ENCODE measurements around the gene RHBDL3.

DNA sequence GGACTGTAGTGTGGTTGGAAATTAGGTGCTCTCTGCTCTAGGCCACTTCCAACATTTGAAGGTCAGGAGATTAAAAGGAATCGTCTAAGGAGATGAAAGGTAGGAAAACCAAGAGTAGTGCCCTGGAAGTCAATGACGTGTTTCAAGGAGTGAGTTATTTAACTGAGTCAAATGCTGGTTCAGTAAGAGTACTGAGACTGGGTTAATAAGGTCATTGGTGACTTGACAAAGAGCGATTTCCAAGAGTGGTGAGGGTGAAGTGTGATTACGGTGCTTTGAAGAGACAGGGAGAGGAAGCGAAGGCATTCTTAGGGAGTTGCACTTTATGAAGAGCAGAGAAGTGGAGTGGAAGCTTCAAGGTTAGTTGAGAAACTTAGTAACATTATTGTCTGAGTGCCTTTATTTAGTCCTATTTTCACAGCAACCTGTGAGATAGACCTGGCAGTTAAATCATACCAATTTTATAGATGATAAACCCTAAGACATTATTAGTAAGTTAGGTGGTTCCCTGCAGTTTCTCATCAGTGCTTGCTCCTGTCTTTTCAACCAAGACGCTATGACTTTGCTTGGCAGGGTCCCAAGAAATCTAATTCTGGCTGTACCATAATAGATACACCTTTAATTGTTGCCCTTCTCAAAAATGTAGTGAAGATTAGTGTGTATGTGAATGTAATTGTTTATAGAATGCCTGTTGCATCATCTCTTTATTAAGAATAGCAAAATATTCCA lies 90.2 kb downstream of the RHBDL3 start:
- TF ChIP-seq POLR2A (IDR thresholded peaks at IDR 0.05; ENCODE audit: low read depth, low read length) (no peak), TAF1 (IDR thresholded peaks at IDR 0.05; ENCODE audit: low read depth, low read length) (no peak), POLR2AphosphoS5 (IDR thresholded peaks at IDR 0.05; ENCODE audit: low read depth, low read length) (no peak), SPI1 (IDR thresholded peaks at IDR 0.05; ENCODE audit: low read depth, low read length) (no peak), PAX5 (IDR thresholded peaks at IDR 0.05; ENCODE audit: insufficient read depth, low read length, severe bottlenecking) (no peak)
